ENCODE results near the gene GABRQ. TPM values are rescaled to one million over a fixed set of nuclear protein-coding genes. Genes with fewer than 3 reads are reported as not detected.

The GABRQ gene
- total RNA-seq: 0.05 and 0.07 TPM in 2 replicates

DNA sequence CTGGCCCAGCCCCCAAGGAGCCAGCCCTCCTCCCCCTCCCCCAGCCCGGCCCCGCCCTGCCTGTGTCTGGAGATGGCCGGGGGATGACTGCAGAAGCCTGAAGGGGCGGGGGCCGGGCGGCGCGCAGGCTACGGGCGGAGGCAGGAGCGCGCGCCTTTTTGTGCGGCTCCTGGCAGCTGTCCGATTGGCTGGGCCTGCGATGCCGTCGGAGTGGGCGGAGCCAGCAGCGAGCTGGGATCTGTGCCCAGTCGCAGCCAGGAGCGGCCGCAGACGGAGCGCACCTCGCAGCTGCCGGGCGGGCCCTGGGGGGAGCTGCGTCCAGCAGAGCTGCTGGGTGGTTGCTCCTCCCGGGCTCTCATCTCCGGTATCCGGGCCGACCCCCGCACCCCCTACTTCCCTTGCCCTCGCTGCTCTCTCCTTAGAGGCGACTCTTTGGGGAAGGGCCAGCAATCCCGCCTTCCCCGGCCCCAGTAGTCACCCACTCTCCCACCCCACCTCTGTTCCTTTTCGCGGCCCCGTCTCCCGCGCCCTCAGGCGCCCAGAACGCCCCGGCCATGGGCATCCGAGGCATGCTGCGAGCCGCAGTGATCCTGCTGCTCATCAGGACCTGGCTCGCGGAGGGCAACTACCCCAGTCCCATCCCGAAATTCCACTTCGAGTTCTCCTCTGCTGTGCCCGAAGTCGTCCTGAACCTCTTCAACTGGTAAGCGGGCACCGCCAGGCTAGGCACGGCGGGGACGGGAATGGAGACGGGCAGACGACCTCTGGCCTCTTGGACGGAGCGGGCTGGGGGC lies at the start of gene GABRQ:
TSS of gene GABRQ (plus strand) at position 247 of the 794 bp plus-strand sequence. CDS start at position 555, 308 bp downstream.
- Mint-ChIP-seq H3K4me1 (ENCODE audit: low read depth) (no peaks in the 10 kb centered on the region), H3K27ac (no peak within 1 kb of the TSS), H3K27me3 (ENCODE audit: low read depth) (peaks cover 31% of the 10 kb centered on the region), H3K4me3 (ENCODE audit: low read depth) (no peak within 1 kb of the TSS), H3K9me3 (no peaks in the 10 kb centered on the region), H3K36me3 (ENCODE audit: low read depth) (no peaks in the 10 kb centered on the region)
- DNase-seq (ENCODE audit: low spot score): peak; percentile 7
- intact Hi-C loops (cut with micrococcal nuclease): no loop called here

DNA sequence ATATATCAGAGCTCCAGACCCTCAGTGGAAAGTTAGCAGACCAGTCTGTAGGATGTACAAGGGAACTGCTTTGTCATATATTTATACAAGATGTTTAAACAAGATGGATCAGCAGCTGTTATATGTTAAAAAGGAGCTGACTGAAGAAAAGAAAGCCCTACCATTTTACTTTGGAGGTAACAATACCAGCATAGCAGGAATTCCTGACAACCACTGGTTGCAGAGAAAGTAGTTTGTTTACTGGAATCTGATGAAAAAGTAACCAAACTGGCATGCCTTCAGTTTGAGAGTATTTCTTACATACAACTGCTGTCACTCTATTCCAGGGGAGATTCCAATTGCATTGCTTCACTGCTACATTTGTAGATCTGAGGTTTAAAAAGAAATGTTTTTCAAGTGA lies 49.5 kb upstream of the GABRQ start:
- H3K36me3 Mint-ChIP-seq (ENCODE audit: low read depth): no peaks in the 10 kb centered on the region
- intact Hi-C loops (cut with micrococcal nuclease): no loop called here

DNA sequence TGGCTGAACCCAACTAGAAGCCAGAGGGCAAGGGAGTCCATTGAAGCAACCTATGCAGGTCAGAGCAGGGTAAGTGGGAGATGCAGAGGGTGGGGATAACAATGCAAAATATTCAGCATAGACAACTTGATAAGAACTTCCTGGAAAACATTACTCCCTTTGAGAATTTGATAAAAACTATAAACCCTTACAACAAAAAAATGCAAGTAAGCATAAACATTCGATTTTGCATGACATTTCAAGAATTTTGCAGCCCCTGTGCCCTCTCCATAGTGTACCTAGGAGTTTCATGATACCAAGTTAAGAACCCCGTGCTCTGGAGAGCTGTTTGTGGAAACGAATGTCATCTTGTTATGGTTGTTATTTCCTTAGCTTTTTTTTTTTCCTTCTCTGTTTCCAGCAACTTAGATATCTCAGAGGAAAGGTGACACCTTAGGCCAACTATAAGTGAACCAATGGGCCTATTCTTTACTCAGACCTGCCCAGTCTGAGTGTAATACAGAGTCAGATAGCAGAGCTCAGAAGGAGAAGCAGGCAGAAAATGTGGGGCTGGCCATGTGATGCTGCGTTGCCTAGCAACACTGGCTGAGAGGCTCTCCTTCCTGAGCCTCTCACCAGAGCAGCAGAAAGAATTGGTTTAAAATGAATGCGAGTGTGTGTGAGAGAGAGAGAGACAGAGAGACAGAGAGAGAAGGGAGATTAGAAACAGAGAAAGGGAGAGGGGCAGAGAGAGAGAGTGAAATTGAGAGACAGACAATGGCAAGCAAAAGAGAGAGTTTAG lies 36.7 kb upstream of the GABRQ start:
- Mint-ChIP-seq H3K36me3 (ENCODE audit: low read depth) (no peaks in the 10 kb centered on the region), H3K27ac (no peak overlapping the region), H3K4me3 (ENCODE audit: low read depth) (no peak overlapping the region), H3K4me1 (ENCODE audit: low read depth) (no peaks in the 10 kb centered on the region), H3K9me3 (no peaks in the 10 kb centered on the region), H3K27me3 (ENCODE audit: low read depth) (no peaks in the 10 kb centered on the region)
- intact Hi-C loops (cut with micrococcal nuclease): no loop called here
- no peak for DNase-seq (ENCODE audit: low spot score)

More for the DNA sequence above, 49.5 kb upstream of the GABRQ start:
- H3K4me3 Mint-ChIP-seq (ENCODE audit: low read depth): no peak overlapping the region
- no peaks in the 10 kb centered on the region for H3K9me3 Mint-ChIP-seq
- no peak overlapping the region for H3K27ac Mint-ChIP-seq
- no peak for DNase-seq (ENCODE audit: low spot score)
- H3K4me1 Mint-ChIP-seq (ENCODE audit: low read depth): no peaks in the 10 kb centered on the region
- no peaks in the 10 kb centered on the region for H3K27me3 Mint-ChIP-seq (ENCODE audit: low read depth)

GRCh38 chrX:152601848-152602616 lies 35.7 kb upstream of the GABRQ start:
- no peak overlapping the region for H3K4me3 Mint-ChIP-seq (ENCODE audit: low read depth)
- H3K27ac Mint-ChIP-seq: no peak overlapping the region
- H3K27me3 Mint-ChIP-seq (ENCODE audit: low read depth): no peaks in the 10 kb centered on the region
- intact Hi-C loops (cut with micrococcal nuclease): no loop called here
- no peaks in the 10 kb centered on the region for H3K36me3 Mint-ChIP-seq (ENCODE audit: low read depth)
- DNase-seq (ENCODE audit: low spot score): no peak
- H3K9me3 Mint-ChIP-seq: no peaks in the 10 kb centered on the region
- no peaks in the 10 kb centered on the region for H3K4me1 Mint-ChIP-seq (ENCODE audit: low read depth)

- no peak for DNase-seq (ENCODE audit: low spot score)
- no peak overlapping the region for H3K27ac Mint-ChIP-seq
- no peaks in the 10 kb centered on the region for H3K4me1 Mint-ChIP-seq (ENCODE audit: low read depth)
- intact Hi-C loops (cut with micrococcal nuclease): no loop called here
- no peaks in the 10 kb centered on the region for H3K9me3 Mint-ChIP-seq
- H3K27me3 Mint-ChIP-seq (ENCODE audit: low read depth): no peaks in the 10 kb centered on the region
- no peak overlapping the region for H3K4me3 Mint-ChIP-seq (ENCODE audit: low read depth)
- no peaks in the 10 kb centered on the region for H3K36me3 Mint-ChIP-seq (ENCODE audit: low read depth)
These were observed 22.9 kb upstream of the GABRQ start for GRCh38 chrX:152614791-152615190.

DNA sequence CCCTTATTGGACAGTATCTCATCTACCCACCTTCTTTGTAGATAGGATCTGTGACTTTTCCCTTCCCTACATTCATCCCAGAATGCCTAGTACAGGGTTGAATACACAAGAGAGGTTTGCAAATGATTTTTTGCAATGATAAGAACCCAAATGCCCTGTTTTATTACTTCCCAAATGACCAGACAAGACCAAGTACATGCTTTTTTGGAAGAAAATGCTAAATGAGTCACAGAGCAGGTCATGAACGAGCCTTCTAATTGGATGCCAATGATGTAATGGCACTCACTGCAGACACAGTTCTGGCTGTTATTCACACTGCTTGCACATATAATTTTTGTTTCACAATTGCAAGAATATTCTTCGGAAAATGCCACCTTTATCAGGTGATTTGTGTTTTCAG lies 17.8 kb upstream of the GABRQ start:
- no peak overlapping the region for H3K27ac Mint-ChIP-seq
- intact Hi-C loops (cut with micrococcal nuclease): no loop called here
- H3K4me3 Mint-ChIP-seq (ENCODE audit: low read depth): no peak overlapping the region
- no peaks in the 10 kb centered on the region for H3K4me1 Mint-ChIP-seq (ENCODE audit: low read depth)
- H3K9me3 Mint-ChIP-seq: no peaks in the 10 kb centered on the region
- DNase-seq (ENCODE audit: low spot score): no peak
- H3K36me3 Mint-ChIP-seq (ENCODE audit: low read depth): no peaks in the 10 kb centered on the region
- H3K27me3 Mint-ChIP-seq (ENCODE audit: low read depth): no peaks in the 10 kb centered on the region

GRCh38 chrX:152632445-152633097 lies 5.1 kb upstream of the GABRQ start:
- H3K4me1 Mint-ChIP-seq (ENCODE audit: low read depth): no peaks in the 10 kb centered on the region
- H3K27me3 Mint-ChIP-seq (ENCODE audit: low read depth): peaks cover 16% of the 10 kb centered on the region
- intact Hi-C loops (cut with micrococcal nuclease): no loop called here
- no peaks in the 10 kb centered on the region for H3K36me3 Mint-ChIP-seq (ENCODE audit: low read depth)
- H3K27ac Mint-ChIP-seq: no peak overlapping the region
- DNase-seq (ENCODE audit: low spot score): no peak
- H3K4me3 Mint-ChIP-seq (ENCODE audit: low read depth): no peak overlapping the region
- no peaks in the 10 kb centered on the region for H3K9me3 Mint-ChIP-seq

DNA sequence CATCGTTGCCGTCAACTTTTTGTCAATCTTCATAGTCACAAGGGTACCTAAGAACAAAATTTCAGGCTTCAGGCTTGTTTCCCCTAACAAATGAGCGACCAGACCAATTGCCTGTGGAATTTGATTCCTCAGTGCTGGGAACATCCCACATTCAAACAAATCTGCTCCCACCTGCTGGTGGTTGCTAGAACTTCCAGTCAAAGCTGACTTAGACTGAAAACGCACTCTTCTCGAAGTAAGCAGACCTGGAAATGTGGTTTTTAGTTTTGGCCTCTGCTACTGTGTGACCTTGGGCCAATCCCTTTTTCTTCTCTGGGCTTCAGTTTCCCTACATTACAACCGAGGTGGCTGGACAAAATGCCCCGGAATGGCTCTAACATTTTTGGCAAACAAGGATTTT lies 1.8 kb upstream of the GABRQ start:
- Mint-ChIP-seq H3K9me3 (no peaks in the 10 kb centered on the region), H3K27me3 (ENCODE audit: low read depth) (peaks cover 29% of the 10 kb centered on the region)
- intact Hi-C loops (cut with micrococcal nuclease): no loop called here

DNA sequence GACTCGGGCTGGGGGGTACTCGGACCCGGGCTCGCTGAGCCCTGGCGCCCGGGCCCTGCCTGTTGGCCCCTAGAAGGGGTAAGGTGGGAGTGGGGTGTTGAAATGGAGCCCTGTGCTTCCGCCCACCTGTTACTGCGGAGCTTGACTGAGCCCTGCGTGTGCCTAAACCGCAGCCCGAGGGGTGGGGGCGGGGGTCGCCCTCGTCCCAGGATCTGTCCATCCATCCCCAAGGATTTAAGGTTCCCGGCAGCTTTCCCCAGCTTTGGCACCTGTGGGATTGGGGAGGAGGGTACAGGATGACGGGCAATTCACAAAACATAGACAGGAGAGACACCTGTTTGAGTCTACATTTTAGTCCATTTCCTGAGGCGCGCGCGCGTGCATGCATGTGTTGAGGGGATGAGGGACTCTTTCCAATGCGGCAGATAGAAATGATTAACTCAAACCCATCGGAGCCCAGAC lies 779 bp downstream of the GABRQ start:
- H3K4me1 Mint-ChIP-seq (ENCODE audit: low read depth): no peaks in the 10 kb centered on the region
- intact Hi-C loops (cut with micrococcal nuclease): no loop called here
- H3K9me3 Mint-ChIP-seq: no peaks in the 10 kb centered on the region
- H3K27me3 Mint-ChIP-seq (ENCODE audit: low read depth): peaks cover 31% of the 10 kb centered on the region
- no peaks in the 10 kb centered on the region for H3K36me3 Mint-ChIP-seq (ENCODE audit: low read depth)
- no peak overlapping the region for H3K4me3 Mint-ChIP-seq (ENCODE audit: low read depth)
- no peak overlapping the region for H3K27ac Mint-ChIP-seq
- no peak for DNase-seq (ENCODE audit: low spot score)

More for the DNA sequence above, 1.8 kb upstream of the GABRQ start:
- Mint-ChIP-seq H3K4me1 (ENCODE audit: low read depth) (no peaks in the 10 kb centered on the region), H3K4me3 (ENCODE audit: low read depth) (no peak overlapping the region), H3K36me3 (ENCODE audit: low read depth) (no peaks in the 10 kb centered on the region), H3K27ac (no peak overlapping the region)
- no peak for DNase-seq (ENCODE audit: low spot score)

GRCh38 chrX:152639426-152639825 lies 1.7 kb downstream of the GABRQ start:
- H3K36me3 Mint-ChIP-seq (ENCODE audit: low read depth): no peaks in the 10 kb centered on the region
- intact Hi-C loops (cut with micrococcal nuclease): no loop called here
- H3K4me1 Mint-ChIP-seq (ENCODE audit: low read depth): no peaks in the 10 kb centered on the region
- DNase-seq (ENCODE audit: low spot score): no peak
- H3K4me3 Mint-ChIP-seq (ENCODE audit: low read depth): no peak overlapping the region
- peaks cover 31% of the 10 kb centered on the region for H3K27me3 Mint-ChIP-seq (ENCODE audit: low read depth)
- H3K9me3 Mint-ChIP-seq: no peaks in the 10 kb centered on the region
- no peak overlapping the region for H3K27ac Mint-ChIP-seq

DNA sequence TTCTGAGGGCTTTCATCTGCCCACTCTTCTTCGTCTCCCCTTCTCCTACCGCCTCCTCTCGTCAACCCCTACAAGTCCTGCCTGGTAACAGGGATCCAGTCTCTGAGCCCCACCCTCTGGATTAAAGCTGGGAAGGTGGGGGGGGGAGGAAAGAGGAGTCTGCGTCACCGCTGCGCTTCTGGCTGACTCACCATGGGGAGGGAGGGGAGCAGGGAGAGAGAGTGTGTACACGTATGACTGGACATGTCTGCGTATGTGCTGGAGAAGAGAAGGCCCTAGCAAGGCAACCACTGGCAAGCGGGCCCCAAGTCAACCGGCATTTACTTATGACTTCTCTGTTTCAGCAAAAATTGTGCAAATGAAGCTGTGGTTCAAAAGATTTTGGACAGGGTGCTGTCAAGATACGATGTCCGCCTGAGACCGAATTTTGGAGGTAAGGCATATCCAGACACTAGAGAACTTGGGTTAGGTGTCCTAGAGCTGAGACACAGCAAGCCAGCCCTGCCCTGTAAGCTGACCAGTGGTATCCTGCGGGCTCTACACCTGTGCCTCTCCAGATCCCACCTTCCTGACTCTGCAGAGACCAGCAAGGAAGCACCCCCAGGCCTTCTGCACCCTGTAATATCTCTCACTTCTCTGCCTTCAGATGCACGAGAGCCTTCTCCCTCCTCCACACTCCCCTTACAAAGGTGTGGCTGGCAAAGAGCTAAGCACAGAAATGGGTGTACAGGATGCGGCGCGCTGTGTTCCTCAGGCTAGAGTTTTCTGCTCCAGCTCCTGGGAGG lies 2.5 kb downstream of the GABRQ start:
- DNase-seq (ENCODE audit: low spot score): no peak
- no peaks in the 10 kb centered on the region for H3K9me3 Mint-ChIP-seq
- H3K27me3 Mint-ChIP-seq (ENCODE audit: low read depth): peaks cover 31% of the 10 kb centered on the region
- no peak overlapping the region for H3K4me3 Mint-ChIP-seq (ENCODE audit: low read depth)
- H3K4me1 Mint-ChIP-seq (ENCODE audit: low read depth): no peaks in the 10 kb centered on the region
- no peaks in the 10 kb centered on the region for H3K36me3 Mint-ChIP-seq (ENCODE audit: low read depth)
- no peak overlapping the region for H3K27ac Mint-ChIP-seq
- intact Hi-C loops (cut with micrococcal nuclease): no loop called here

Measured in activated T-helper 2 cell treated with anti-CD3 and anti-CD28 coated beads, Interferon-gamma antibody, Interleukin-2, Interleukin-4, amounts not matched to agents 10 μg/mL and 5 μg/mL and 100 μg/mL, durations not matched to agents 14 hours and 24 hours and 36 hours (primary cell).